HUES6 (cell line): ENCODE measurements around the gene DYNLT5.

Experiments used
- H3K27ac ChIP-seq: 2 replicates; pipeline ENCODE4 v1.7.0; 2013; ENCODE audit warnings: low read depth, mild to moderate bottlenecking, low read length, inconsistent platforms
- H3K27me3 ChIP-seq: 2 replicates; pipeline ENCODE4 v1.6.1; 2013; ENCODE audit warnings: low read length; ENCODE audit not compliant: control insufficient read depth, insufficient read depth
- H3K36me3 ChIP-seq: 2 replicates; pipeline ENCODE4 v1.6.1; 2013; ENCODE audit warnings: low read length; ENCODE audit not compliant: control insufficient read depth, insufficient read depth
- H3K4me1 ChIP-seq: 2 replicates; pipeline ENCODE4 v1.6.1; 2013; ENCODE audit warnings: low read length; ENCODE audit not compliant: control insufficient read depth, insufficient read depth
- H3K4me3 ChIP-seq: 2 replicates; pipeline ENCODE4 v1.5.1; 2013; ENCODE audit warnings: low read depth, low read length
- H3K9ac ChIP-seq: one replicate; pipeline ENCODE4 v1.6.1; 2013; ENCODE audit warnings: mild to moderate bottlenecking, low read length
- H3K9me3 ChIP-seq: 2 replicates; pipeline ENCODE4 v1.6.1; 2013; ENCODE audit warnings: low read depth, low read length; ENCODE audit not compliant: control insufficient read depth, insufficient read depth

DYNLT5 gene

GRCh38 chr1:66750577-66750976 is 1.7 kb upstream of the DYNLT5 start:
- no peak overlapping the region for H3K27ac ChIP-seq
- peaks cover 10% of the 10 kb centered on the region; the same call in 1 of the 2 replicates for H3K4me1 ChIP-seq
- no peak overlapping the region for H3K9ac ChIP-seq
- no peaks in the 10 kb centered on the region for H3K9me3 ChIP-seq
- no peak overlapping the region for H3K4me3 ChIP-seq
- peaks cover 23% of the 10 kb centered on the region for H3K27me3 ChIP-seq
- H3K36me3 ChIP-seq, result no peaks in the 10 kb centered on the region

GRCh38 chr1:66751160-66751559 is 1.1 kb upstream of the DYNLT5 start:
- Histone ChIP-seq H3K36me3 (no peaks in the 10 kb centered on the region), H3K4me1 (peaks cover 10% of the 10 kb centered on the region; the same call in 1 of the 2 replicates), H3K27ac (no peak overlapping the region), H3K27me3 (peaks cover 23% of the 10 kb centered on the region), H3K9ac (no peak overlapping the region), H3K4me3 (no peak overlapping the region), H3K9me3 (no peaks in the 10 kb centered on the region)

GRCh38 chr1:66752671-66753371 is 562 bp downstream of the DYNLT5 start:
- H3K9me3 ChIP-seq, result no peaks in the 10 kb centered on the region
- H3K4me3 ChIP-seq, result peak overlapping the region; percentile 64
- no peak overlapping the region for H3K27ac ChIP-seq
- H3K4me1 ChIP-seq, result peaks cover 10% of the 10 kb centered on the region; the same call in 1 of the 2 replicates
- no peaks in the 10 kb centered on the region for H3K36me3 ChIP-seq
- H3K27me3 ChIP-seq, result peaks cover 23% of the 10 kb centered on the region
- peak overlapping the region; percentile 62 for H3K9ac ChIP-seq

GRCh38 chr1:66757722-66758240 is 5.5 kb downstream of the DYNLT5 start:
- H3K9ac ChIP-seq, result no peak overlapping the region

GRCh38 chr1:66758241-66758755 is 6.0 kb downstream of the DYNLT5 start:
- H3K9ac ChIP-seq, result no peak overlapping the region
- no peaks in the 10 kb centered on the region for H3K36me3 ChIP-seq
- no peaks in the 10 kb centered on the region for H3K9me3 ChIP-seq
- no peaks in the 10 kb centered on the region for H3K27me3 ChIP-seq
- H3K4me1 ChIP-seq, result no peaks in the 10 kb centered on the region
- H3K27ac ChIP-seq, result no peak overlapping the region
- H3K4me3 ChIP-seq, result no peak overlapping the region

More at GRCh38 chr1:66757722-66758240, 5.5 kb downstream of the DYNLT5 start:
- H3K9me3 ChIP-seq, result no peaks in the 10 kb centered on the region
- no peaks in the 10 kb centered on the region for H3K36me3 ChIP-seq
- H3K4me3 ChIP-seq, result no peak overlapping the region
- H3K27ac ChIP-seq, result no peak overlapping the region
- H3K27me3 ChIP-seq, result peaks cover 4% of the 10 kb centered on the region
- peaks cover 3% of the 10 kb centered on the region; the same call in 1 of the 2 replicates for H3K4me1 ChIP-seq

GRCh38 chr1:66760506-66760905 is 8.2 kb downstream of the DYNLT5 start:
- Histone ChIP-seq H3K4me3 (no peak overlapping the region), H3K9me3 (no peaks in the 10 kb centered on the region), H3K9ac (no peak overlapping the region), H3K4me1 (no peaks in the 10 kb centered on the region), H3K27ac (no peak overlapping the region), H3K36me3 (no peaks in the 10 kb centered on the region), H3K27me3 (no peaks in the 10 kb centered on the region)

- H3K27ac ChIP-seq, result no peak overlapping the region
- no peak overlapping the region for H3K9ac ChIP-seq
- H3K27me3 ChIP-seq, result no peaks in the 10 kb centered on the region
- no peaks in the 10 kb centered on the region for H3K9me3 ChIP-seq
- no peaks in the 10 kb centered on the region for H3K36me3 ChIP-seq
- no peak overlapping the region for H3K4me3 ChIP-seq
- no peaks in the 10 kb centered on the region for H3K4me1 ChIP-seq
Observed at GRCh38 chr1:66761221-66761620, 9.0 kb downstream of the DYNLT5 start.

- Histone ChIP-seq H3K36me3 (no peaks in the 10 kb centered on the region), H3K4me3 (no peak overlapping the region), H3K9ac (no peak overlapping the region), H3K27ac (no peak overlapping the region), H3K27me3 (no peaks in the 10 kb centered on the region), H3K9me3 (no peaks in the 10 kb centered on the region), H3K4me1 (no peaks in the 10 kb centered on the region)
Observed at GRCh38 chr1:66764994-66765578, 12.8 kb downstream of the DYNLT5 start.

GRCh38 chr1:66767626-66768025 is 15.4 kb downstream of the DYNLT5 start:
- Histone ChIP-seq H3K4me3 (no peak overlapping the region), H3K9me3 (no peaks in the 10 kb centered on the region), H3K27ac (no peak overlapping the region), H3K36me3 (no peaks in the 10 kb centered on the region), H3K27me3 (no peaks in the 10 kb centered on the region), H3K9ac (no peak overlapping the region), H3K4me1 (no peaks in the 10 kb centered on the region)

- Histone ChIP-seq H3K27me3 (no peaks in the 10 kb centered on the region), H3K4me1 (no peaks in the 10 kb centered on the region), H3K9me3 (no peaks in the 10 kb centered on the region), H3K9ac (no peak overlapping the region), H3K4me3 (no peak overlapping the region), H3K27ac (no peak overlapping the region), H3K36me3 (no peaks in the 10 kb centered on the region)
Observed at GRCh38 chr1:66768965-66769364, 16.7 kb downstream of the DYNLT5 start.

- Histone ChIP-seq H3K27ac (no peak overlapping the region), H3K4me3 (no peak overlapping the region), H3K9ac (no peak overlapping the region), H3K36me3 (no peaks in the 10 kb centered on the region), H3K4me1 (no peaks in the 10 kb centered on the region), H3K27me3 (no peaks in the 10 kb centered on the region), H3K9me3 (no peaks in the 10 kb centered on the region)
Observed at GRCh38 chr1:66769512-66770229, 17.4 kb downstream of the DYNLT5 start.
